Measurements from ENCODE around the gene SIRT2.
"Not testable (repeated sequence)": the region's sequence is repeated elsewhere in the genome, so short reads cannot be mapped to it uniquely, and the experiment has no call there.

SIRT2 gene

GRCh38 chr19:38944981-38945506, 45.6 kb upstream of the SIRT2 start:
- H3K9me2 ChIP-seq (replicated peaks; ENCODE audit: low read depth, low read length) = no peaks in the 10 kb centered on the region
- no peaks in the 10 kb centered on the region for H3K79me2 ChIP-seq (ENCODE audit: insufficient read depth, low read length)
- no peak overlapping the region for H3K4me3 ChIP-seq (ENCODE audit: low read length, poor library complexity, severe bottlenecking)
- H3F3A ChIP-seq (ENCODE audit: low read depth) = no peaks in the 10 kb centered on the region
- no peak overlapping the region for H3K4me2 ChIP-seq (ENCODE audit: low read depth, low read length, poor library complexity, severe bottlenecking)
- no peaks in the 10 kb centered on the region for H3K9me3 ChIP-seq (ENCODE audit: insufficient read depth, low read depth, low read length)
- H2AFZ ChIP-seq (ENCODE audit: low read length) = no peak overlapping the region
- H3K36me3 ChIP-seq (ENCODE audit: insufficient read depth, low read length) = no peaks in the 10 kb centered on the region
- TF ChIP-seq, protein P1, sequence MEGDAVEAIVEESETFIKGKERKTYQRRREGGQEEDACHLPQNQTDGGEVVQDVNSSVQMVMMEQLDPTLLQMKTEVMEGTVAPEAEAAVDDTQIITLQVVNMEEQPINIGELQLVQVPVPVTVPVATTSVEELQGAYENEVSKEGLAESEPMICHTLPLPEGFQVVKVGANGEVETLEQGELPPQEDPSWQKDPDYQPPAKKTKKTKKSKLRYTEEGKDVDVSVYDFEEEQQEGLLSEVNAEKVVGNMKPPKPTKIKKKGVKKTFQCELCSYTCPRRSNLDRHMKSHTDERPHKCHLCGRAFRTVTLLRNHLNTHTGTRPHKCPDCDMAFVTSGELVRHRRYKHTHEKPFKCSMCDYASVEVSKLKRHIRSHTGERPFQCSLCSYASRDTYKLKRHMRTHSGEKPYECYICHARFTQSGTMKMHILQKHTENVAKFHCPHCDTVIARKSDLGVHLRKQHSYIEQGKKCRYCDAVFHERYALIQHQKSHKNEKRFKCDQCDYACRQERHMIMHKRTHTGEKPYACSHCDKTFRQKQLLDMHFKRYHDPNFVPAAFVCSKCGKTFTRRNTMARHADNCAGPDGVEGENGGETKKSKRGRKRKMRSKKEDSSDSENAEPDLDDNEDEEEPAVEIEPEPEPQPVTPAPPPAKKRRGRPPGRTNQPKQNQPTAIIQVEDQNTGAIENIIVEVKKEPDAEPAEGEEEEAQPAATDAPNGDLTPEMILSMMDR (conservative IDR thresholded peaks at IDR 0.05; ENCODE audit: low read length) = no peak
- TF ChIP-seq EZH2phosphoT487 (IDR thresholded peaks at IDR 0.05; ENCODE audit: borderline replicate concordance) = no peak
- H3K27me3 ChIP-seq (ENCODE audit: insufficient read depth, low read length, poor library complexity, severe bottlenecking) = no peaks in the 10 kb centered on the region
- H3K9ac ChIP-seq (ENCODE audit: low read depth, low read length, poor library complexity, severe bottlenecking) = no peak overlapping the region
- no peaks in the 10 kb centered on the region for H4K20me1 ChIP-seq (ENCODE audit: insufficient read depth, low read length, poor library complexity, severe bottlenecking)
- peaks cover 14% of the 10 kb centered on the region for H3K4me1 ChIP-seq (ENCODE audit: insufficient read depth, low read length, poor library complexity, severe bottlenecking)

DNA sequence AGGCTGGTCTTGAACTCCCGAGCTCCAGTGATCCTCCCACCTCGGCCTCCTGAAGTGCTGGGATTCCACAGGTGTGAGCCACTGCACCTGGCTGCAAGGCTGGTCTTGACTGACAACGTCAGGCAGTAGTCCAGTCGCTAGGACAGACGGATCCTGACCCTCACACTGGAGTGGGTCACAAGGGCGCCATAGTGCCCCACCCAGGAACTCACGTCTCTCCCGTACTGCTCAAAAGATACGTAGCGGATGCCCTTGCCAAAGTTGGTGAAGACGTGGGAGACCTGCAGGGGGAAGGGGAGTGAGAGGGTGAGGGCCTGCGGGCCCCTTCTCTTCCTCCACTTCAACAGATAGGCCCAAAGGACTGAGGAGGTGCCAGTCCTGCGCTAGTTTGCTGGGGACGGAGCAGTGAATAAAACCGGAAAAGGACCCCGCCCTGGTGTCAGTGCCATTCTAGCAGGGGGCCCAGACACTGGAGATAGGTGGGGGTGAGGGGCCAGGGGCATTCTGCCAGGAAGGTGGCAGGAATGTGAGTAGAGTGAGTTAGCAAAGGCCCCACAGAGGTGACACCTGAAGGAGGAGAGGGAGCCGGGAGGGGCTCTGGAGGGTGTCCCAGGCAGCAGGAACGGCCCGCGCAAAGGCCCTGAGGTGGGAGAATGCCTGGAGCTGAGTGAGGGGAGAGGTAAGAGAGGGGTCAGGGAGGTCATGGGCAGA, 43.2 kb upstream of the SIRT2 start:
- Histone ChIP-seq H3K79me2 (ENCODE audit: insufficient read depth, low read length) (no peaks in the 10 kb centered on the region), H3K9me3 (ENCODE audit: insufficient read depth, low read depth, low read length) (no peaks in the 10 kb centered on the region), H3K4me3 (ENCODE audit: low read length, poor library complexity, severe bottlenecking) (no peak overlapping the region), H3K27me3 (ENCODE audit: insufficient read depth, low read length, poor library complexity, severe bottlenecking) (no peaks in the 10 kb centered on the region), H3K4me2 (ENCODE audit: low read depth, low read length, poor library complexity, severe bottlenecking) (no peak overlapping the region), H3K4me1 (ENCODE audit: insufficient read depth, low read length, poor library complexity, severe bottlenecking) (peaks cover 18% of the 10 kb centered on the region), H2AFZ (ENCODE audit: low read length) (no peak overlapping the region), H4K20me1 (ENCODE audit: insufficient read depth, low read length, poor library complexity, severe bottlenecking) (no peaks in the 10 kb centered on the region), H3K36me3 (ENCODE audit: insufficient read depth, low read length) (no peaks in the 10 kb centered on the region), H3K9ac (ENCODE audit: low read depth, low read length, poor library complexity, severe bottlenecking) (no peak overlapping the region), H3K9me2 (replicated peaks; ENCODE audit: low read depth, low read length) (no peaks in the 10 kb centered on the region), H3F3A (ENCODE audit: low read depth) (no peaks in the 10 kb centered on the region)
- no peak for TF ChIP-seq EZH2phosphoT487 (IDR thresholded peaks at IDR 0.05; ENCODE audit: borderline replicate concordance)
- TF ChIP-seq, protein P1 (conservative IDR thresholded peaks at IDR 0.05; ENCODE audit: low read length) = no peak

DNA sequence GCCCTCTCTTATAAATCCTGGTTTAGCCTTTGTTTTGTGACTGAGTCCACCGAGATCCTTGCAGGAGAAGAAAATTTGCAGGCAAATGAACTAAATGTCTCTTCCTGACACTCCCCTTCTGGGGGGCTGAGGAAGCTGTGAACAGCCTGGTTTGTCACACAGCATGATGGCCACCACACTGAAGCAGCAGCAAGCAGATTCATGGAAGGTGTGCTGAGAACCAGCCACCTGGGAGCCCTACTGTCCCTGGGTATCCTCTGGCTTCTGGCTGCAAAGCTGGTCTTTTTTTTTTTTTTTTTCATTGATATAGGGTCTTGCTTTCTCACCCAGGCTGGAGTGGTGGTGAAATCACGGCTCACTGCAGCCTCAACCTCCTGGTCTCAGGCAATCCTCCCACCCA, 42.6 kb upstream of the SIRT2 start:
- H4K20me1 ChIP-seq (ENCODE audit: insufficient read depth, low read length, poor library complexity, severe bottlenecking) = no peaks in the 10 kb centered on the region
- H3K4me1 ChIP-seq (ENCODE audit: insufficient read depth, low read length, poor library complexity, severe bottlenecking) = peaks cover 18% of the 10 kb centered on the region
- H3K79me2 ChIP-seq (ENCODE audit: insufficient read depth, low read length) = no peaks in the 10 kb centered on the region
- H2AFZ ChIP-seq (ENCODE audit: low read length) = no peak overlapping the region
- no peaks in the 10 kb centered on the region for H3K27me3 ChIP-seq (ENCODE audit: insufficient read depth, low read length, poor library complexity, severe bottlenecking)
- no peaks in the 10 kb centered on the region for H3K9me2 ChIP-seq (replicated peaks; ENCODE audit: low read depth, low read length)
- no peaks in the 10 kb centered on the region for H3F3A ChIP-seq (ENCODE audit: low read depth)
- H3K9ac ChIP-seq (ENCODE audit: low read depth, low read length, poor library complexity, severe bottlenecking) = no peak overlapping the region
- H3K36me3 ChIP-seq (ENCODE audit: insufficient read depth, low read length) = no peaks in the 10 kb centered on the region
- peak overlapping the region; percentile 39 for H3K4me2 ChIP-seq (ENCODE audit: low read depth, low read length, poor library complexity, severe bottlenecking)
- TF ChIP-seq, protein P1 (conservative IDR thresholded peaks at IDR 0.05; ENCODE audit: low read length) = no peak
- TF ChIP-seq EZH2phosphoT487 (IDR thresholded peaks at IDR 0.05; ENCODE audit: borderline replicate concordance) = no peak
- H3K9me3 ChIP-seq (ENCODE audit: insufficient read depth, low read depth, low read length) = no peaks in the 10 kb centered on the region
- H3K4me3 ChIP-seq (ENCODE audit: low read length, poor library complexity, severe bottlenecking) = no peak overlapping the region

GRCh38 chr19:38941466-38941865, 42.0 kb upstream of the SIRT2 start:
- peak overlapping the region; percentile 39 for H3K4me2 ChIP-seq (ENCODE audit: low read depth, low read length, poor library complexity, severe bottlenecking)
- not testable (repeated sequence) for H3K36me3 ChIP-seq (ENCODE audit: insufficient read depth, low read length); H3K4me3 ChIP-seq (ENCODE audit: low read length, poor library complexity, severe bottlenecking); H3K79me2 ChIP-seq (ENCODE audit: insufficient read depth, low read length); H3K9ac ChIP-seq (ENCODE audit: low read depth, low read length, poor library complexity, severe bottlenecking); H3F3A ChIP-seq (ENCODE audit: low read depth); H3K9me3 ChIP-seq (ENCODE audit: insufficient read depth, low read depth, low read length); H3K9me2 ChIP-seq (replicated peaks; ENCODE audit: low read depth, low read length); H2AFZ ChIP-seq (ENCODE audit: low read length); H4K20me1 ChIP-seq (ENCODE audit: insufficient read depth, low read length, poor library complexity, severe bottlenecking); H3K27me3 ChIP-seq (ENCODE audit: insufficient read depth, low read length, poor library complexity, severe bottlenecking)
- peaks cover 18% of the 10 kb centered on the region for H3K4me1 ChIP-seq (ENCODE audit: insufficient read depth, low read length, poor library complexity, severe bottlenecking)

Data from Loucy (cell line).